RKO (cell line): Measurements from ENCODE around the gene BATF.

Source experiments
- DNase-seq: peaks from one replicate; pipeline ENCODE4 v3.0.0-alpha.2; 2016; ENCODE audit warnings: low spot score

The BATF gene

DNA sequence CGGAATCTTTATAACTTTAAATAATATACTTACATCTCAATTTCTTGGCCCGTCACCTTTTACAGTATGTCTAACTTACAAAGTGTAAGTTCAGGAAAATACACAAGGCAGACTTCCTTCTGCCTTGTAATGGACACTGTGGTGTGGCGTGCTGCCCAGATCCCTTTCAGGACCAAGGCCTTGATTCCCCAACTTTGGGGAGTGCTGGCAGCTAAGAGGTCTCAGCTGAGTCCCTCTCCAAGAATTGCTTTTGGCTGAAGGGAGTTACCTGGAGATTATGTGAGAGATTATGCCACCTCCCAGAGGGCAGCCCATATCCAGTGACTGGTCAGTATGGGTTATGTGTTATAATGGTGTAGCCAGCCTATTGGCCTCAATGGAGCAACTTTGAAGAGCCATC, 21.2 kb upstream of the BATF start:
- no peak for DNase-seq

- DNase-seq = no peak
Observed at GRCh38 chr14:75504411-75504810, 17.9 kb upstream of the BATF start.

GRCh38 chr14:75506930-75507329, 15.3 kb upstream of the BATF start:
- DNase-seq = no peak

- no peak for DNase-seq
Observed at GRCh38 chr14:75510547-75510946, 11.7 kb upstream of the BATF start.

DNA sequence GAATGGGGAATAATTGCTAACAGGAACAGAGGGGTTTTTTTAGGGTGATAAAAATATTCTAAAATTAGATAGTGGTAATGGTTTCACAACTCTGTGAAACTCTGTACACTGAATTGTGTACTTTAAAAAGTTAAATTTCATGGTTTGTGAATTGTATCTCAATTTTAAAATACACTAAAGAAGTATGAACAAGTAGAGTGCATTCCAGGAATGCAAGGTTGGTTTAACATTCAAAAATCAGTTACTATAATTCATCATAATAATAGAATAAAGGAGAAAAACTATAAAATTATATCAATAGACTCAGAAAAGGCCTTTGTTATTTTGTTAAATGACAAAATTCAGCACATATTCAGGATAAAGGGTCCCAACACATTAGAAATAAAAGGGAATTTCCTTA, 11.1 kb upstream of the BATF start:
- no peak for DNase-seq

- DNase-seq = no peak
Observed at GRCh38 chr14:75513911-75514672, 8.2 kb upstream of the BATF start.

DNA sequence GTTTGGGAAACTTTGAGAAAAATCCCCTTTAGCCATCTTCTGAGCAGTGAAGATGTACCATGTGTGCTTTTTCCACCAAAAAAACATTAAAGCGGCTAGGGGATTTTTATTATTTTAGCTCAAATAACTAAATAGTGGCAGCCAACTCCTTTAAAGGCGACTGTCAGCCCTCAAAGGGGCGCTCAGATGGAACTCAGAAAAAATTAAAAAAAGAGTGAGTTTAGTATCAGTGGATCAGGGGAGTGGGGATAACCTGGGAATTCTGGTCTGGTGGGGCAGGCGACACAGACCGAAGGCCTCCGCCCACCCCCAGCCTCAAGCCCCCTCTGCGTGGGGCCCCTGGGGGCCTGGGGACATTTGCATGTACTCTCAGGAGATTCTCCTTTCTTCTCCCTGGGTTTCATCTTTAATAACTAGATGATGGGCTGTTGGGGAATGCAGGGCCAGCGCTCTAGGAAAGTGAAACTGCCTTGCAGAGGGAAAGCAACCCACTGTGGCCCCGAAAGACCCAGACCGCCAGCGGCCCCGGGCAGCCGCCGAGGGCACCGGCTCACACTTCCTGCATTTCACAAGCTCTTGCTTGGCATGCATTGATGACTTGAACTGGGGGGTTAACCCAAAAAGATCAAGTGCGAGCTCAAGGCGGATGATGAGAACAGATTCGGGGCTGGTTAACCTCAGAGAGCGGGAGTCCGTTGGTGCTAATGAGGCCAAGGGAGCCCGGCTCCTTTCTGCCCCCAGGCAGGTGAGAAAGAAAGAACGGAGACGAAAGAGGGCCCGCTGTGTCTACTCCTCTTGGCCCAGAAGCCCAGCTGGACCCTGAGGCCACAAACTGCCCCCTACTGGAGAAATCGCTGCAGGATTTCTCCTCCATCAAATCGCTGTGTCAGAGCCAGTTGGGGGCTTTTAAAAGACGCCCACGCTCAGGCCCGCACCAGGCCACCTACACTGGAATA, 7.3 kb upstream of the BATF start:
- DNase-seq = no peak

- no peak for DNase-seq
Observed at GRCh38 chr14:75515629-75515996, 6.7 kb upstream of the BATF start.

GRCh38 chr14:75518625-75519024, 3.6 kb upstream of the BATF start:
- peak; percentile 26 for DNase-seq

DNA sequence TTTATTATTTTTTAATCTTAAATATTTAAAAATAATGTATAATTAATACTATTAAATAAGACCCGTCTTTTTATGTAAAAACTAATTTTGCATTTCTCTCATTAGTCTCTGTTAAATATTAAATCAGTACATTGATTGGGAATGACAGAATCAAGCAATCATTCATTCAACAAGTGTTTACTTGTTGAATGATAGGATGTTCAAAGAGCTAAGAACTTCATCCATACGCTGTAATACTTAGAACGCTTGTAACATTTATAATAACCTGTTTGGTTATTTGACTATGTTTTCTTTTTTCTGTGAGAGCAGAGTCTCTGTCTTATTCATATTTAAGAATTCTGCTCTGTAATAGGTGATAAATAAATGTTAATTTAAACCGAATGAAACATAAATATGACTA, 2.9 kb upstream of the BATF start:
- no peak for DNase-seq

DNA sequence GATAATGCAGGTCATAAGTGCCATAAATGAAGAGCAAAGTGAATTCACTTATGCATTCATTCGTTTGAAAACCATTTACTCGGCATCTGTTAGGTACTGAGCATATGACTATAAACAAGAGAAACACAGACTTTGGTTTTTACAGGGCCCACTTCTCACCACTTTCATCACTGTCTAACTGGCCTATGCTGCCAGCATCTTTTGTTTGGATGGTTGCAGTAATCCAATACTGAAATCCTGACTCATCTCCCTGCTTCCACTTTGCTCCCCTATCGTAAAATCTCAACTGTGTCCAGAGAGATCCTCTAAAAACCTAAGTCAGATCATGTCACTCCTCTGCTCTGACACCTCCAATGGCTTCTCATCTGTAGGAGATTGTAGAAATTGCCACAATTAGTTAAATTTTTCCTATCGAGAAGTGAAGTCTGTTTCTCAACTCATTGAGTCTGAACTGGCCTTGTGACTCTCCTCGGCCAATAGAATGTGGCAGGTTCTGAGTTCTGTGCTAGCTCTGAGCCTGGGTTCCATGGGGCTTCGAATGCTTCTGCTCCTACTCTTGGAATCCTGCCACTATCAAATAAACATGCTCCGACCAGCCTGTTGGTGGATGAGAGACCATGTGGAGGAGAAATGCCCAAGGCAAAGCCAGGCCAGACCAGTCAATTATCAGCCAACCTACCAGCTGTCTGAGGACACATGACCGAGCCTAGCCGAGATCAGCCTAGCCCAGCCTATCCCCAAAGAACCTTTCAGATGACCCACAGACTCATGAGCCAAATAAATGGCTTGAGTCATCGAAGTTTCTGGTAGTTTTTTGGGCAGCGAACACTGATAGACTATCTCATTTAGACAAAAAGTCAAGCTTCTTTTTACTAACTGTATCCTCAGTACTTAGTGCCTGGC, 2.2 kb upstream of the BATF start:
- DNase-seq = no peak

DNA sequence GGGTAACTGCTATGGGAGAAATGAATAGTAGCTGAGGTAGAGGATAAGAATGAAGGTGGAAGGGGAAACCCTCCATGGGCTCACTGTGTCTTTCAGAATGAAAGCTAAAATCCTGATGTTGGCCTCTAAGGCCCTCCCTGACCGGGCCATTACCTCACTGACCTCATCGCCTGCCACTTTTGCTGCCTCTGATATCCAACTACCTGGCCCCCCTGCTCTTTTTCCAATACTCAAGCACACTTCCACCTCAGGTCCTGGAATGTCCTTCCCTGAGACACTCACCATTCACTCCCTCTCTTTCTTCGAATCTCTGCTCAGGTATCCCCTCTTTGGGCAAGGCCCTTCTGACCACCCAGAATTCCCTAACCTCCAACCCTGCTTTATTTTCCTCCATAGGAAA, 1.4 kb upstream of the BATF start:
- no peak for DNase-seq

DNA sequence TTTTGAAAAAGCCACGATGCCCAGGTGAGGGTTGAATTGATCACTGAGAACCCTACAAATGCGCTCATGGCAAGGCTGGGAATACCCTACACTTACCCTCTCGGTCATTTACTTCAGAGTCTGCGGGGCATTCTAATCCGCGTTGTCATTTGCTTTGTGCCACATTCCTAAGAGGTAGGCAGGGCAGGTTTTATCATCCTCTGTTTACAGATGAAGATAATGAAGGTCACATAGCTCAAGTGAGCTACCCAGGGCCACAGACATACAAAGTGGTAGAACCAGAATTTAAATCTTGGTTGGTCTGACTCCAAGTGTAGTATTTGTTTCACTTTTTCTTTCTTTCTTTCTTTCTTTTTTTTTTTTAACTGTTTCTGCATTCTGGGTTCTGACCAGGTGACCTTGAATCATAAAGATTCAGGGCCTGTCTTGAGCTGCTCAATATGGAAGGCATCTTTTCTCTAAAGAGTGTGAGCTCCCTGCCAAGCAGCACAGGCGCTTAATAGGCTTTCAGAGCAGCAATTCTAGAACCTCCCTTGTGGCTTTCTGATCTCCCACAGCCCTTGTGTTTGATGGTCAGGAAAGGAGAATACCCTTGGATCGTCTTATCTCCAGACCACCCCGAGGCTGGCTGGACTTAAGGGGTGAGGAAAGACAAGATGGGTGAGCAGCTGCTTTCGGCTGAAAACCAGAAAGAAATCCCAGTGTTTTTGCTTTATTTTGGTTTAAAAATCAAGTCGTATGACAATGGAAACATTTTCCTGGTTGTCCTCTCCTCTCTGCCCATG, 662 bp upstream of the BATF start:
- no peak for DNase-seq

- DNase-seq = no peak
Observed at GRCh38 chr14:75522983-75523318, 682 bp downstream of the BATF start.

DNA sequence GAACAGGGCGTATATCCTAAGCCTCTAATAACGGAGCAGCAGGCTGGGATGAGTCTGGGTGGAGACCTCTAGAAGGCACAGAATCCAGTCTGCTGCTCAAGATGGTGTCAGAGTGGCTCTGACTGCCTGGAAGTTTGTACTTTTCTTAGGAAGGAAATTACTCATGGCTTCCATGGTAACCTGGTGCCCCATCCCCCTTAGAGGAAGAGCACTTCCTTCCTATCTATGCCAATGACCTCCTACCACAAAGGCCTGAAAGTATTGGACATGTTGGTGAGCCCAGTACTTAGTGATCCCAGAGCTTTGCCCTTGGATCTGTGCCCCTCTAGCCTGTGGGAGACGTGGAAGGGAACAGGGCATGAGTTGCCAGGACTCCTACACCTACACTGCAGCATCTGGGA, 1.5 kb downstream of the BATF start:
- DNase-seq = no peak

GRCh38 chr14:75525969-75526368, 3.7 kb downstream of the BATF start:
- no peak for DNase-seq

GRCh38 chr14:75527449-75528163, 5.3 kb downstream of the BATF start:
- no peak for DNase-seq

DNA sequence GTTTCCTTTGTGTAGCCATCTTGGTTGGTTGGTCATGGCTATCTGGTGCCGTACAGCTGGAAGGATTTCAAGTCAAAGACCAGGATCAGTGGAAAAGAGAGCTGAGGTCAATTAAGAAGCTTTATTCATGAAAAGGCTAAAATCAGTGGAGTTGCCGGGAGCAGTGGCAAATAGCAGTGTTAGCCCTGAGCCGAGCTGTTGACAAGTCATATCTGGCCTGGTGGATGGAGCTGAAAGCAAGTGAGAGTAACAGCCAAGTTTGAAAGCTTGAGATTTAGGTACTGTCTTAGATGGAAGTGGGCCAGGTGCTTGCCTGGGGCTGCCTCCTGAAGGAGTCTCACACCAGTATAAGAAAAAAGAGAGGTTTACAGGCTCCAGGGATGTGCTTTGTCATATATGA, 9.0 kb downstream of the BATF start:
- no peak for DNase-seq

GRCh38 chr14:75531660-75532317, 9.5 kb downstream of the BATF start:
- DNase-seq = no peak

DNA sequence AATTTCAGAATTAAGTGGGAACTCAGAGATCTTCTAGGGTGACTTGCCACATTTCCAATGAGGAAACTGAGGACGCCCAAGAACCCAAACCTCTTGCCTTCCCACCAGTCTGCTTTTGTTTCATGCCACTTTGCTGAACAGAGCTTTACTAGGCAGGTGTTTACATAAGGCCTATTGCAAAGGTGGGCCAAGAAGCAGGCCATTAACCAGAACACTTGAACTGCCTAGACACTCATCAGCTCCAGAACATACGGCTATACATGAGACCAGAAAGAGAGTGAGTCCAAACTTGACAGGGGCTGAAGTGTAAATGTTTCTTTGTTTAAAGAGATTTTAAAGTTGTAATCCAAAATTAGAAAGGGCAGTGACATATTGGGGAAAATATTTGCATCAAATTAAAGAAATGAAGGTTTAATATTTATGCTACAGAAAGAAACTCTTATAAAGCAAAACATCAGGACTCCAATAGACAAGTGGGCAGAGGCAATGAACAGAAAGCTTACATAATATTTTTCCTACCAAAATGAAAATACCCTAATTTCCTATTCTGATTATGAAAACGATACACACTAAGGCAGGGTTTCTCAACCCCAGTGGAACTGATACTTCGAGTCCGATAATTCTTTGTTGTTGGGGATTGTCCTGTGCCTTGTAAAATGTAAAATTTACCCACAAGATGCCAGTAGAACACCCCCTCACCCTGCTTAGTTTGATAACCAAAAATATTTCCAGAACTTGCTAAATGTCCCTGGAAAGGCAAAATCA, 11.7 kb downstream of the BATF start:
- no peak for DNase-seq
